Neuronal stem cell (in vitro differentiated cells): ENCODE measurements around the gene FGFR2.

Experiments
- DNase-seq: peaks from one replicate; pipeline ENCODE4 v3.0.0-alpha.2; 2013; ENCODE audit warnings: low spot score
- H2AFZ ChIP-seq: one replicate; pipeline ENCODE4 v1.6.1; 2013; ENCODE audit warnings: mild to moderate bottlenecking, low read length, inconsistent platforms
- H2AK5ac ChIP-seq: 2 replicates; pipeline ENCODE4 v1.6.1; 2013; ENCODE audit warnings: low read depth, mild to moderate bottlenecking, inconsistent platforms, low read length, moderate library complexity, mixed read lengths
- H2BK120ac ChIP-seq: 2 replicates; pipeline ENCODE4 v1.6.1; 2013; ENCODE audit warnings: low read depth, mild to moderate bottlenecking, inconsistent platforms, low read length, moderate library complexity, mixed read lengths
- H2BK12ac ChIP-seq: one replicate; pipeline ENCODE4 v1.6.1; 2013; ENCODE audit warnings: low read length, inconsistent platforms
- H2BK15ac ChIP-seq: 2 replicates; pipeline ENCODE4 v1.6.1; 2013; ENCODE audit warnings: mild to moderate bottlenecking, low read length, inconsistent platforms, mixed read lengths
- H2BK5ac ChIP-seq: one replicate; pipeline ENCODE4 v1.6.1; 2013; ENCODE audit warnings: inconsistent platforms, mild to moderate bottlenecking, low read length, moderate library complexity
- H3K14ac ChIP-seq: one replicate; pipeline ENCODE4 v1.6.1; 2013; ENCODE audit warnings: low read length, inconsistent platforms
- H3K18ac ChIP-seq: 2 replicates; pipeline ENCODE4 v1.6.1; 2013; ENCODE audit warnings: low read length, inconsistent platforms
- H3K23ac ChIP-seq: 2 replicates; pipeline ENCODE4 v1.6.1; 2013; ENCODE audit warnings: low read depth, mild to moderate bottlenecking, mixed read lengths, low read length, inconsistent platforms; ENCODE audit not compliant: poor library complexity
- H3K27ac ChIP-seq: replicated peaks from 3 replicates; pipeline ENCODE4 v1.5.1; 2013; ENCODE audit warnings: low read length, inconsistent platforms
- H3K27me3 ChIP-seq, 3 experiments: 2 replicates each; pipeline ENCODE4 v1.6.1; 2013; ENCODE audit warnings: low read length in 3 of 3, mild to moderate bottlenecking in 2 of 3, inconsistent platforms in 1 of 3, low read depth in 1 of 3, mixed read lengths in 1 of 3, moderate library complexity in 1 of 3; ENCODE audit not compliant: control insufficient read depth in 3 of 3, insufficient read depth in 3 of 3
- H3K36me3 ChIP-seq, 2 donors: replicated peaks in 1 of 2; 2 replicates each; pipeline ENCODE4 v1.6.1; 2013; ENCODE audit warnings: low read length in 2 of 2; ENCODE audit not compliant: control insufficient read depth in 2 of 2, insufficient read depth in 2 of 2
- H3K4ac ChIP-seq: 2 replicates; pipeline ENCODE4 v1.6.1; 2013; ENCODE audit warnings: inconsistent platforms, mild to moderate bottlenecking, low read length, moderate library complexity
- H3K4me1 ChIP-seq, 2 donors: 1 replicate in 1 of 2; 2 replicates in 1 of 2; pipeline ENCODE4 v1.6.1; 2013; ENCODE audit warnings: low read length in 2 of 2, low read depth in 1 of 2; ENCODE audit not compliant: control insufficient read depth in 2 of 2, insufficient read depth in 1 of 2
- H3K4me2 ChIP-seq: one replicate; pipeline ENCODE4 v1.6.1; 2013; ENCODE audit warnings: mild to moderate bottlenecking, low read length, inconsistent platforms; ENCODE audit not compliant: insufficient read depth, poor library complexity, severe bottlenecking
- H3K4me3 ChIP-seq, 2 donors: 2 replicates each; pipeline ENCODE4 v1.5.1; 2013; ENCODE audit warnings: low read length in 2 of 2, mild to moderate bottlenecking in 2 of 2, inconsistent platforms in 1 of 2, moderate library complexity in 1 of 2
- H3K79me1 ChIP-seq: one replicate; pipeline ENCODE4 v1.6.1; 2013; ENCODE audit warnings: low read depth, mild to moderate bottlenecking, inconsistent platforms, low read length, moderate library complexity
- H3K9ac ChIP-seq: one replicate; pipeline ENCODE4 v1.6.1; 2013; ENCODE audit warnings: mild to moderate bottlenecking, low read depth, low read length, inconsistent platforms; ENCODE audit not compliant: poor library complexity
- H3K9me3 ChIP-seq, 2 donors: replicated peaks in 1 of 2; 2 replicates each; pipeline versions ENCODE3 to v1.6.1; 2013; ENCODE audit warnings: low read length in 2 of 2, mild to moderate bottlenecking in 2 of 2, inconsistent platforms in 1 of 2, low read depth in 1 of 2, mixed read lengths in 1 of 2, moderate library complexity in 1 of 2; ENCODE audit not compliant: control insufficient read depth in 2 of 2, insufficient read depth in 1 of 2
- H4K8ac ChIP-seq: one replicate; pipeline ENCODE4 v1.6.1; 2013; ENCODE audit warnings: low read depth, mild to moderate bottlenecking, inconsistent platforms, low read length, moderate library complexity
- H4K91ac ChIP-seq: one replicate; pipeline ENCODE4 v1.6.1; 2013; ENCODE audit warnings: low read length, low read depth, mild to moderate bottlenecking, inconsistent platforms; ENCODE audit not compliant: poor library complexity
- WGBS, 2 donors: extraction: QIAGEN DNeasy Blood & Tissue Kit; methylation state at CpG; one replicate each; pipeline ENCODE4 v1.1.7; 2013; ENCODE audit warnings: missing lambda C conversion rate in 2 of 2, mixed read lengths in 1 of 2; ENCODE audit not compliant: insufficient read length in 2 of 2, insufficient replicate concordance in 1 of 2; ENCODE audit errors: extremely low coverage in 2 of 2; 5-methylcytosine and 5-hydroxymethylcytosine counted together

Gene FGFR2

GRCh38 chr10:121519901-121520493 lies 78.2 kb downstream of the FGFR2 start:
- H3K4ac ChIP-seq = no peak overlapping the region
- H2BK15ac ChIP-seq = no peak overlapping the region
- peaks cover 0 to 3% of the 10 kb centered on the region in 2 donors for H3K36me3 ChIP-seq
- no peak for DNase-seq
- H2BK12ac ChIP-seq = no peak overlapping the region
- no peak overlapping the region for H2BK120ac ChIP-seq
- no peak overlapping the region for H3K23ac ChIP-seq
- no peak overlapping the region for H2AK5ac ChIP-seq
- H3K27me3 ChIP-seq = peaks cover 0 to 2% (median 2%) of the 10 kb centered on the region in 3 experiments
- WGBS, 2 donors = no CpG with 5 or more reads among the region's 17 CpGs
- H2BK5ac ChIP-seq = no peak overlapping the region
- H3K4me3 ChIP-seq = no peak overlapping the region
- no peak overlapping the region for H4K91ac ChIP-seq
- H4K8ac ChIP-seq = no peak overlapping the region
- peak overlapping the region; percentile 33 for H3K9ac ChIP-seq
- H3K18ac ChIP-seq = peak overlapping the region; percentile 74
- H3K4me1 ChIP-seq = peaks cover 0 to 3% of the 10 kb centered on the region in 2 donors
- no peak overlapping the region for H3K27ac ChIP-seq
- H3K79me1 ChIP-seq = no peaks in the 10 kb centered on the region
- no peak overlapping the region for H2AFZ ChIP-seq
- no peak overlapping the region for H3K14ac ChIP-seq
- H3K9me3 ChIP-seq = no peaks in the 10 kb centered on the region
- H3K4me2 ChIP-seq = no peak overlapping the region

GRCh38 chr10:121519411-121519810 lies 78.8 kb downstream of the FGFR2 start:
- no peaks in the 10 kb centered on the region for H3K9me3 ChIP-seq
- no peak overlapping the region for H4K8ac ChIP-seq
- no peak overlapping the region for H2BK120ac ChIP-seq
- peaks cover 0 to 3% of the 10 kb centered on the region in 2 donors for H3K36me3 ChIP-seq
- H3K27ac ChIP-seq = no peak overlapping the region
- H2AK5ac ChIP-seq = no peak overlapping the region
- no peaks in the 10 kb centered on the region for H3K79me1 ChIP-seq
- no peak overlapping the region for H2BK5ac ChIP-seq
- H2AFZ ChIP-seq = no peak overlapping the region
- H2BK15ac ChIP-seq = no peak overlapping the region
- no peak overlapping the region for H3K23ac ChIP-seq
- H3K4me1 ChIP-seq = peaks cover 0 to 3% of the 10 kb centered on the region in 2 donors
- no peak overlapping the region for H4K91ac ChIP-seq
- peaks cover 0 to 2% (median 2%) of the 10 kb centered on the region in 3 experiments for H3K27me3 ChIP-seq
- no peak overlapping the region for H3K4me3 ChIP-seq
- DNase-seq = no peak
- H3K9ac ChIP-seq = no peak overlapping the region
- H3K14ac ChIP-seq = no peak overlapping the region
- H3K4me2 ChIP-seq = no peak overlapping the region
- H3K18ac ChIP-seq = no peak overlapping the region
- H2BK12ac ChIP-seq = no peak overlapping the region
- WGBS, 2 donors = no CpG with 5 or more reads among the region's 5 CpGs
- H3K4ac ChIP-seq = no peak overlapping the region

GRCh38 chr10:121518333-121518732 lies 79.9 kb downstream of the FGFR2 start:
- H3K4ac ChIP-seq = no peak overlapping the region
- H3K36me3 ChIP-seq = peaks cover 0 to 3% of the 10 kb centered on the region in 2 donors

GRCh38 chr10:121516093-121516865 lies 82.0 kb downstream of the FGFR2 start:
- Histone ChIP-seq H3K9ac (no peak overlapping the region), H3K4ac (no peak overlapping the region), H3K9me3 (no peaks in the 10 kb centered on the region), H3K36me3 (peaks cover 0 to 3% of the 10 kb centered on the region in 2 donors), H3K4me2 (no peak overlapping the region), H2AFZ (no peak overlapping the region), H3K14ac (no peak overlapping the region), H4K8ac (no peak overlapping the region), H3K4me1 (peaks cover 0 to 3% of the 10 kb centered on the region in 2 donors), H3K27ac (no peak overlapping the region), H3K23ac (no peak overlapping the region), H2BK15ac (no peak overlapping the region), H3K4me3 (no peak overlapping the region), H3K27me3 (peaks cover 0 to 2% (median 0%) of the 10 kb centered on the region in 3 experiments), H2BK120ac (no peak overlapping the region), H2BK5ac (no peak overlapping the region), H2BK12ac (no peak overlapping the region), H2AK5ac (no peak overlapping the region), H4K91ac (no peak overlapping the region), H3K18ac (no peak overlapping the region), H3K79me1 (no peaks in the 10 kb centered on the region)
- WGBS, 2 donors = no CpG with 5 or more reads among the region's 8 CpGs
- no peak for DNase-seq

More at GRCh38 chr10:121518333-121518732, 79.9 kb downstream of the FGFR2 start:
- Histone ChIP-seq H3K4me1 (peaks cover 0 to 2% of the 10 kb centered on the region in 2 donors), H3K9ac (no peak overlapping the region), H3K18ac (no peak overlapping the region), H2AK5ac (no peak overlapping the region), H3K27me3 (peaks cover 0 to 2% (median under 1%) of the 10 kb centered on the region in 3 experiments), H3K23ac (no peak overlapping the region), H2AFZ (no peak overlapping the region), H4K91ac (no peak overlapping the region), H3K27ac (no peak overlapping the region), H3K9me3 (no peaks in the 10 kb centered on the region), H3K79me1 (no peaks in the 10 kb centered on the region), H3K14ac (no peak overlapping the region), H2BK15ac (no peak overlapping the region), H2BK12ac (no peak overlapping the region), H3K4me2 (no peak overlapping the region), H3K4me3 (no peak overlapping the region), H2BK120ac (no peak overlapping the region), H4K8ac (no peak overlapping the region), H2BK5ac (no peak overlapping the region)
- DNase-seq = no peak
- WGBS, 2 donors = no CpG with 5 or more reads among the region's 4 CpGs
